ENCODE results near the gene HORMAD1. TPM values are rescaled to one million over a fixed set of nuclear protein-coding genes. Genes with fewer than 3 reads are reported as not detected.

HORMAD1 gene
- total and polyA plus RNA-seq, 2 of the 8 experiments (the other 6 are each of a cell fraction or from before 2014, with no cell fraction given), result not detected

DNA sequence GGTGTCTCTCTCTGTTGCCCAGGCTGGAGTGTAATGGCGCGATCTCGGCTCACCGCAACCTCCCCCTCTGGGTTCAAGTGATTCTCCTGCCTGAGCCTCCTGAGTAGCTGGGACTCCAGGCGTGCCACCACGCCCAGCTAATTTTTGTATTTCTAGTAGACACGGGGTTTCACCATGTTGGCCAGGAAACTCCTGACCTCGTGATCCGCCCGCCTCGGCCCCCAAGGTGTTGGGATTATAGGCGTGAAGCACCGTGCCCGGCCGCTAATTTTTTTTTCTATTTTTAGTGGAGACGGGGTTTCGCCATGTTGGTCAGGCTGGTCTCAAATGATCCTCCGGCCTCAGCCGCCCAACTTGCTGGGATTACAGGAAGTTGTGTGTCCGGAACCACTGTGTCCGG, 597 bp downstream of the HORMAD1 start:
- WGBS, 2 experiments (ENCODE audit: extremely low coverage in 1 of 2, insufficient coverage in 1 of 2, insufficient read length in 1 of 2, insufficient replicate concordance in 2 of 2, low coverage in 1 of 2, low lambda C conversion rate in 2 of 2, missing lambda C conversion rate in 1 of 2), result 91% methylated on average over 20 of the region's 21 CpGs; no CpG with 5 or more reads in 1 of the 2 experiments
- H3K23me2 ChIP-seq (ENCODE audit: low read depth, low read length), result no peaks in the 10 kb centered on the region
- H3K27ac ChIP-seq (ENCODE audit: low read depth, low read length), result no peak overlapping the region
- H4K8ac ChIP-seq (ENCODE audit: extremely low read depth, insufficient read depth, low read length), result no peak overlapping the region
- H4K20me1 ChIP-seq (replicated peaks in 1 of 2; ENCODE audit: control insufficient read depth in 1 of 2, insufficient read depth in 2 of 2, low read length in 2 of 2), result no peaks in the 10 kb centered on the region
- CTCF ChIA-PET (ENCODE audit: partially characterized antibody), result interaction anchor here (0.7 kb wide), 1 partner anchor 138 kb away, joined by 3 read pairs; no protein-coding TSS in a partner anchor
- H3K4me2 ChIP-seq (ENCODE audit: insufficient read depth in 1 of 2, low read depth in 2 of 2, low read length in 2 of 2), result no peak overlapping the region
- H2AK5ac ChIP-seq (ENCODE audit: low read depth, low read length), result no peak overlapping the region
- no peaks in the 10 kb centered on the region for H3K79me2 ChIP-seq (ENCODE audit: control insufficient read depth in 1 of 2, insufficient read depth in 2 of 2, low read length in 2 of 2)
- POLR2A ChIA-PET (ENCODE audit: partially characterized antibody), result interaction anchor here (0.6 to 1.4 kb wide), 2 partner anchors 159 to 186 kb away, joined by 3 to 4 read pairs; no protein-coding TSS in a partner anchor
- H4K91ac ChIP-seq (replicated peaks; ENCODE audit: insufficient read length, low read length), result no peak overlapping the region
- H3K56ac ChIP-seq (replicated peaks; ENCODE audit: insufficient read length, low read depth, low read length), result no peak overlapping the region
- H3K14ac ChIP-seq (ENCODE audit: insufficient read length), result no peak overlapping the region
- H3K18ac ChIP-seq (ENCODE audit: extremely low read depth, low read length), result no peak overlapping the region
- no peak for DNase-seq (ENCODE audit: low read depth in 1 of 2, low spot score in 2 of 2)
- no peaks in the 10 kb centered on the region for H3K79me1 ChIP-seq (ENCODE audit: low read depth, low read length)
- FAIRE-seq, result no peak
- no peaks in the 10 kb centered on the region for H3K4me1 ChIP-seq (replicated peaks in 1 of 4; ENCODE audit: control insufficient read depth in 3 of 4, insufficient read depth in 4 of 4, low read length in 3 of 4)
- H3K4ac ChIP-seq (replicated peaks; ENCODE audit: insufficient read length, low read depth, low read length), result no peak overlapping the region
- no peaks in the 10 kb centered on the region for H3K36me3 ChIP-seq (ENCODE audit: control insufficient read depth in 2 of 4, insufficient read depth in 4 of 4, low read length in 3 of 4)
- no peak overlapping the region for H2AFZ ChIP-seq (ENCODE audit: low read length)
- TF ChIP-seq NANOG (IDR thresholded peaks at IDR 0.05; ENCODE audit: insufficient read depth, low read depth, low read length, poor library complexity, severe bottlenecking), result no peak
- no peak for TF ChIP-seq TAF1 (IDR thresholded peaks at IDR 0.05; ENCODE audit: low read depth, low read length)
- TF ChIP-seq POU5F1 (IDR thresholded peaks at IDR 0.05; ENCODE audit: low read depth, low read length), result no peak
- TF ChIP-seq HDAC6 (IDR thresholded peaks at IDR 0.05; ENCODE audit: low read depth, low read length), result no peak
- TF ChIP-seq SP1 (IDR thresholded peaks at IDR 0.05; ENCODE audit: low read depth, low read length), result no peak
- no peak for TF ChIP-seq NRF1 (IDR thresholded peaks at IDR 0.05; ENCODE audit: low read depth, low read length)
- TF ChIP-seq MAX (IDR thresholded peaks at IDR 0.05), result no peak
- TF ChIP-seq RNF2 (IDR thresholded peaks at IDR 0.05; ENCODE audit: borderline replicate concordance, low read depth, low read length, missing control alignments, poor library complexity, severe bottlenecking), result no peak
- no peak for TF ChIP-seq CTBP2 (IDR thresholded peaks at IDR 0.05; ENCODE audit: borderline replicate concordance, insufficient read depth, insufficient read length, low read length)
- no peak overlapping the region for H3K4me3 ChIP-seq (ENCODE audit: extremely low read depth in 1 of 4, insufficient read depth in 2 of 4, low read depth in 3 of 4, low read length in 4 of 4)
- no peak overlapping the region for H3K23ac ChIP-seq (ENCODE audit: insufficient read length)
- no peak overlapping the region for H2BK15ac ChIP-seq (ENCODE audit: low read length)
- no peak overlapping the region for H2BK5ac ChIP-seq (ENCODE audit: low read depth, low read length)
- H2BK12ac ChIP-seq (ENCODE audit: low read depth, low read length), result no peak overlapping the region
- H3K9me3 ChIP-seq (ENCODE audit: insufficient read depth in 2 of 2, low read depth in 1 of 2, low read length in 1 of 2), result no peaks in the 10 kb centered on the region; a peak in 1 of 4 replicates
- H4K5ac ChIP-seq (ENCODE audit: insufficient read length, low read depth, low read length), result no peak overlapping the region
- H3K9ac ChIP-seq (replicated peaks in 1 of 4; ENCODE audit: extremely low read depth in 1 of 4, low read depth in 3 of 4, low read length in 3 of 4), result no peak overlapping the region
- H2BK20ac ChIP-seq (ENCODE audit: low read length), result no peak overlapping the region
- no peaks in the 10 kb centered on the region for H3K27me3 ChIP-seq (replicated peaks in 1 of 4; ENCODE audit: control insufficient read depth in 3 of 4, extremely low read depth in 1 of 4, insufficient read depth in 3 of 4, low read length in 3 of 4)
- H2BK120ac ChIP-seq (replicated peaks; ENCODE audit: low read depth, low read length), result no peak overlapping the region

All from H1 (cell line).